GM18861 (cell line): ENCODE data around the gene TSTD1.
"Not testable (repeated sequence)": the region's sequence is repeated elsewhere in the genome, so short reads cannot be mapped to it uniquely, and the experiment has no call there.

Experiments
- ATAC-seq: cut with Tn5 transposase; IDR thresholded peaks from one replicate; pipeline ENCODE4 v1.9.1; 2021; ENCODE audit not compliant: unreplicated experiment

TSTD1 gene

DNA sequence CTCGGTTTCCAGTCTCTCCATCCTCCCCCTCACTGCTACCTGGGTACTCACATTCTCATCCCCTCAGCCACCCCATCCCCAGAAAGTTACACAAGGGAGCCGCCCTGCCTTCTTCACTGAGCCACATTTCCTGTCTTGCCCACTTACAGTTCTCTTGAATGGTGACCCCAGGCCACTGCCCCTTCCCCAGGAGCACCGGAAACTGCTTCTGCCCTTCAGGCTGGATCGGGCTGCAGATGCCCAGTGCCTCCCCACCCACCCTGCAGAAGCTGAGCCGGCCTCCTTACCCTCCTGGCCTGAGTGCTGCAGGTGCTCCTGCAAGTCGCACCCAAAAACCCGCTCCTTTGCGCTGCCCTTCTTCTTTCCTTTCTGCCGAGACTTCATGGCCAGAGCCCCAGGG lies 30.5 kb upstream of the TSTD1 start:
- no peak for ATAC-seq

DNA sequence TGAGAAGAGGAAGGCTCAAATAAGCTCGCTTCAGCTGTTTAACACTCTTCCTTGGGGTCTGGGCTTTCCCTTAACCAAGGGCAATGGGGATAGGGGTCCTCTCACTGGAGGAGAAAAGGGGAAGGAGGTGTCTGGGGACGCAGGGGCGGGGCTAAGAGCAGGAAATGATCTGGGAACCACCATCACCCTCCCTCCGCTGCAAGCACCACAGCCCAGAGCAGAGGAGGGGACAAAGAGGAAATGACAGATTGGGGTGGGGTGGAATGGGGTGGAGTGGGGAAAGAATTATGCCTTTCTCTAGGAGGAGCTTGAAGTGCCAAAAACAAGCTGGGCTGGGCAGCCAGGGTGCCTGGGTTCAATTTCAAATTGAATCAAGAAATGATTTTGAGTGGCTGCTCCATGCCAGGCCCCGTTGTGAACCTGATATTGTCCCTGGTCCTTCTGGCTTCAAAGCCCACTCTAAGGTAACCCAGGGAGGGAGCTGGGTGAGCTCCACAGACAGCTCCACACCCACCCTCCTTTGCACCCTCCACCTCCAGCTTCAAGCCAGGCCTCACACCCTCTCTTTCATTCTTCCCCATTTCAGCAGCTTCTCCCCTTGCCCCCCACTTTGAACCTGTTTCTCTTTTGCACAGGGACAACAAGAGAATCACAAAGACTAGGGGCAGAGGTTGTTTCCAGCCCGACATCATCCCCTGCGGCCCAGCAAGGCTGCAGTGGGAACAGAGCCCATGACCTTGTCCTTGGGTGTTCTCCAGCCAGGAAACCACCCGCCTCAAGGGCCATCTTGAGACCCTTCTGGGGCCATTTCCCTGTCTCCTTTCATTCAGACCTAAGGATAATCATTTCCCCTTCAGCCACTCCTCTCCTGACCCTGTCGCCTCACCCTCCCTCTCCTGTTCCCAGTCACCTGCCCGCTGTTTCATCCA lies 29.8 kb upstream of the TSTD1 start:
- ATAC-seq: peak; percentile 36

DNA sequence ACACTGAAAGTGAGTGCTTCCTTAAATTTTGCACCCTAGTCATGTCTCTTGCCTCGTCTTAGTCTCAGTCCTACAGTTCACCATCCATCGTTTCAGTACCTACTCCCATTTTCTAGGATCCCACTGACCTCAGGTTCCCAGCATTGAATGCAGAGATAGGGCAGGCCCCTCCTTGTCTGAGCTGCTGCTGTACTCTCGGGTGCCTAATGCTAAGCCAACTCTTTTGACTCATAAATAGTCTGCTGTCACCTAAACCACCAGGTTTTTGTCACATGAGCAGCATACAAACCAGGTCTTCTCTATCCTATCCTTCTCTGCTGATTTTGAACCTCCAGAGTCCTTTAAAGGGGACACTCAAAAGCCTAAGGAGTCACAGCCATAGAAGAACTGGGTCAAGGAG lies 27.9 kb upstream of the TSTD1 start:
- no peak for ATAC-seq

DNA sequence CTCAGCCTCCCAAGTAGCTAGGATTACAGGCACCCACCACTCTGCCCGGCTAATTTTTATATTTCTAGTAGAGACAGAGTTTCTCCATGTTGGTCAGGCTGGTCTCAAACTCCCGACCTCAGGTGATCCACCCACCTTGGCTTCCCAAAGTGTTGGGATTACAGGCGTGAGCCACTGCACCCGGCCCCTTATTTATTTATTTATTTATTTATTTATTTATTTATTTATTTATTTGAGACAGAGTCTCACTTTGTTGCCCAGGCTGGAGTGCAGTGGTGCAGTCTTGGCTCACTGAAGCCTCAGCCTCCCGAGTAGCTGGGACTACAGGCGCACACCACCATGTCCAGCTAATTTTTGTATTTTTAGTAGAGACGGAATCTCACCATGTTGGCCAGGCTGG lies 26.9 kb upstream of the TSTD1 start:
- not testable (repeated sequence) for ATAC-seq

DNA sequence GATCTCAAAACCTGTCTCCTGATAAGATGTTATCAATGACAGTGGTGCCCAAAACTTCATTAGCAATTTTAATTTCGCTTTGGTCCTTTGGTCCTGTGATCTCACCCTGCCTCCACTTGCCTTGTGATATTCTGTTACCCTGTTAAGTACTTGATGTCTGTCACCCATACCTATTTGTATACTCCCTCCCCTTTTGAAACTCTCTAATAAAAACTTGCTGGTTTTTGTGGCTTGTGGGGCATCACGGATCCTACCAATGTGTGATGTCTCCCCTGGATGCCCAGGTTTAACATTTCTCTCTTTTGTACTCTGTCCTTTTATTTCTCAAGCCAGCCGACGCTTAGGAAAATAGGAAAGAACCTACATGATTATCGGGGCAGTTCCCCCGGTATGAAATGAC lies 25.2 kb upstream of the TSTD1 start:
- ATAC-seq: not testable (repeated sequence)

DNA sequence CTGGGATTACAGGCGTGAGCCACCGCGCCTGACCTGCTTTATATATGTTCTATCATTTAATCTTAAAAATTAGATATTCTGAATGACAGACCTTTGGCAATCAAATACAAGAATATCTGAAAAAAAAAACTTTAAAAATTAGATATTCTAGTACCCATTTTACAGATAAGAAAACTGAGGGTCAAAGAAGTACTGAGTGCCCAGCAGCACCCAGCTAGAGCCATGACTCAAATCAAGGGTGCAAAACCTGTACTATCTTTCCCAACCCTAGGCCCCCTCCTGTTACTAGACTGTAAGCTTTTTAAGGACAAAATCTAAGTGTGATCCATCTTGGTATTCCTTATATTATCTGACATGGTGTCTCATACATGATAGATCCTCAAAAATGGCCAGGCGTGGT lies 22.7 kb upstream of the TSTD1 start:
- no peak for ATAC-seq

DNA sequence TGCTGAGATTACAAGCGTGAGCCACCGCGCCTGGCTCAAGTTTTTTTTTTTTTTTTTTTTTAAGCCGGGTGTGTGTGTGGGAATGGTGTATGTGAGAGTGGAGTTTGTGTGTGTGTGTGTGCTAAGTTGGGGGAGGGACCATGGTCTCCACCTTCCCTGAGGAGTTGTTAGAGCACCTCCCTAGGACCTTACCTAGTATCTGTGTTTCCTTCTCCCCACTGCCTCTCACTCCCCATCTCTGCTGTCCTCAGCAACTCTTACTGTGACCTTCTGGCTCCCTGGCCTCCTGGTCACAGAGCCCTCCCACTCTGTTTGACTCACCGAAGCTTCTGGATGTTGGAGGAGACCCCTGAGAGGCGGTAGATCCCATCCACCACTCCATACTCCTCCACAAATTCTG lies 20.5 kb upstream of the TSTD1 start:
- no peak for ATAC-seq

DNA sequence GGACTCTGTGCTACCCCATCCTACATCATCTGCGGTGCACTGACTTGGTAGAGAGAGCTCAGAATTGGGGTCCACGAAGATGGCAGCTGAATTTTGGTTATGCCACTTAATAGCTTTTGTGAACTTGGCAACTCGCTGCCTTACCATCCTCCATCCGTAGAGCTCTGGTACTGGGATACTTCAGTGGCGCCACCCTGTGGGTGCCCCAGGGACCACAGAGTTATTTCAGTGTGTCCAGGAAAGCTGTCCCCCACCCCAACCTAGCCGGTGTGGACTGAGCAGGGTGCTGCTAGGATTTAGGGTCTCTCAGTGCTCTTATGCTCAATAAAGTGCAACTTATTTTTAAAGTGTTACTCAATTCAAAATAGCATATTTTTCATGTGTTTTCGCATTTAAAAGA lies 16.0 kb upstream of the TSTD1 start:
- ATAC-seq: no peak

DNA sequence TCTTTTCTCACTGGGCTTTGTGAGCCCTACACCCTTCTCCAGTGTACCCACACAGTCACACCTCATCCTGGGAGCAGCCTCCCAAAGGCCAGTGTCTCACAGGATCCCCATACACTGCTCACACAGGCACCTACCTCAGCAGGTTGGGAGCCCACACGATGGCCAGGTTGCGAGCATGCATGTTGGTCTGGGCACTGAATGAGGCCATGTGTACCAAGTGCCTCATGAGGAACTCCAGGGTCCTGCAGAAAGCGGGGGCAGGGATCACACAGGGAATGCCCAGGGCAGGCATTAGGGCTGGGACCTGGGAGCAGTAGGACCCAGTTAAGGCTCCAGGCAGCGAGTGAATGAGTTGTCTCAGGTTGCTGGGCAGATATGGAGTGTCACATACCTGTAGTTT lies 15.5 kb upstream of the TSTD1 start:
- no peak for ATAC-seq

DNA sequence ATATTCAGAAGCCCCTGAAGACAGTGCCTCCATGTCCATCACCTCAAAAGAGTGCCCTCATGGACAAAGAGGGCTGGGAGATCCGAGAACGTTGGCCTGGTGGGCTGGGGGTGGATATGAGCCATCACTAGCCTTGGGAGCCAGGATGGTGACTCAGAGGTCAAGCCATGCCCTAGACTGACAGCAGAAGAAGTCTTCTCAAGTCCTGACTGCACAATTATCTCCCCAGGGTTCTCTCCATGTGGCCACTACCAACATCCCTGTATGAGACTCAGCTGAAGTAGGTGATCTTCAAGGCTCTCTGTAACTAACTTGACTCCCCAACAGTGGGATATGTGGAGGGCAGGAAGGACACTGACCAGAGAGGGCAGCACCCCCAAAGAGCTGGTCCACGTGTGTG lies 14.1 kb upstream of the TSTD1 start:
- no peak for ATAC-seq

DNA sequence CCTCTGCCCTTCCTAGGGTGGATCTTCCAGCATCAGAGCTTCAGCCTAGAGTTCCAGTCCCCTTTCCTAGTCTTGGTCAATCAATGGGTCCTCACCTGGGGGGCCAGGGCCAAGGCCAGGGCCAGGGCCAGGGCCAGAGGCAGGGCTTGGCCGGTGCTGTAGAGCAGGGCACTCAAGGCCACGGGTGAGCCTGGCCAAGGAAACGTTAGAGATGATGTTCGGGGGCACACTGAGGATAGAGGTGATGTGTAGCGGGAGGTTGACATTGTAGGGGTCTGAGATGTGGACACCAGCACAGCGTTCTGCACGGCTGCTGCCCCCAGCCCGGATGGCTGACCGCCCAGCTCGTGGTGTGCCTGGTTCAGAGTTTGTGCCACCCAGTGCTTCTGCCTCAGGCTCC lies 12.5 kb upstream of the TSTD1 start:
- ATAC-seq: no peak

DNA sequence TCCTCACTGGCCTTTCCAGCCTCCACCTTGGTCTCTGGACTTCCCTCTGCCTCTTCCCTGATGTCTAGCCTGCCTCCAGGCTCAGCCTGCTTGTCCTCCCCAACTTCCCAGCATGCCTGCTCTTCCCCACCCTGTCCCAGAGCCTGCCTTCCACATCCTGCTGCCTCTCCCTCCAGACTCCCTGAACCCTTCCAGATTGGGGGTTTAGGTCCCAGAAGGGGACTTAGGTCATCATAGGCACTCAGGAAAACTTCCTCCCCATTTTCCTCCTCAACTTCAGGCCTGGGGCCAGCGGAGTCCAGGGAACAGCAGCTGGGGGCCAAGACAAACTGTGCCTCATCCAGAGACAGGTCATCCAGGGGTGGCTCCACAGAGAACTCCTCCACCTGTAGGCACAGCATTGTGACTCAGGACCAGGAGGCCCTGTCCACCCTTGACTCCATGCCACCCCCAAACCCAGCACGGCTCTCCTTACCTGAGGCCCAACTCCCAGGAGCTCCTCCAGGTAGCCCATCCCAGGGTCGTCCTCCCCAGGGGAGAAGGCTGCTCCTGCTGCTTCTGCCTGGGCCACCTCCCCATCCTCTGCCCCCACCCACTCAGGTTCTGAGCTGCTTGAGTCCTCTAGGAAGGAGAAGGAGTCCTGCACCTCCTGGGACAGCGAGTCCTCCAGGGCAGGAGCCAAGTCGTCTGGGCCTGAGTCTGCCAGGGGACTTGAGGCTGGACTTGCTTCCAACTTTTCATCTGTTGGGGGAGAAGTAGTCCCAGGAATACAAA lies 10.4 kb upstream of the TSTD1 start:
- no peak for ATAC-seq

DNA sequence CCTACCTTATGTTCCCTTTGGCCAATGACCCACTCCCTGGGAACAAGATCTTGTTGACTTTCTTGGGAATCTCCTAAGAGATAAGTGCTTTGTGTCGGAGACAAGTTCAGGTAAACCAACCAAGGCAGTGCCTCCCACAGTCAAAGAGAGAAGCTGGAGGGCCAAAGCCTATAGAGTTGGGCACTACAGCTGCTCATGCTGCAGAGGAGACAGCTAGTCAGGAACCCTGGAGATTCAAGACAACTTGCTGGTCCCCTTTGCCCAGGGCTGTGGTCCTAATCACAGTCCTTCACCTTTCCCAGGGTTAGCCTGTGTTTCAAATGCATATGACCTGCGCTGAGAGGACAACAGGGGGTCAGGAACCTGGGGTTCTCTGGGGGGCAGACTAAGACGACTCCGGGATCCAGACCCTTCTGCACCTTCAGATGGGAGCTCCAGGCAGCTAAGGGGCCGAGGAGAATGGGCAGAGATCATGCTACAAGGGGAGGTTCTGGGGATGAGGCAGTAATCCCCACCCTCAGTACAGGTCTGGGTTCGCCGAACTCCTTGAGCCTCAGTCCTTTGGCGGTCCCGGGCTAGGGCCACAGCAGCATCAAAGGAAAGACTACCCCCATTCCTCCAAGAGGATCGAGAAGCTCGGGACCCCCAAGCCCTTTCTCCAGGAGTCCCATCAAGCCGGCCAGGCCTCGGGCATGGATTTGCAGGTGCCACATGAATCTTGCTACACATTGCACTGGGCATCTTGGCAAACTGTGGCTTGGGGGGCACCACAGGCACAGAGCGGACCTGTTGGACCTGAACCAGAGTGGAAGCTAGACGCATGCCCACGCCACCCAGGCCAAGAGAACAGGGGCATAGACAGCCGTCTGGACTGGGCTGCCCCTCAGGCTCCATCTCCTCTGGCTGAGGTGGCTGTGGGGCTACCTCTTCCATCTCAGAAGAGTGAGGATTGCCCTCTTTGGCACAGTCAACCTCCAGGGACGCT lies 9.0 kb upstream of the TSTD1 start:
- no peak for ATAC-seq

DNA sequence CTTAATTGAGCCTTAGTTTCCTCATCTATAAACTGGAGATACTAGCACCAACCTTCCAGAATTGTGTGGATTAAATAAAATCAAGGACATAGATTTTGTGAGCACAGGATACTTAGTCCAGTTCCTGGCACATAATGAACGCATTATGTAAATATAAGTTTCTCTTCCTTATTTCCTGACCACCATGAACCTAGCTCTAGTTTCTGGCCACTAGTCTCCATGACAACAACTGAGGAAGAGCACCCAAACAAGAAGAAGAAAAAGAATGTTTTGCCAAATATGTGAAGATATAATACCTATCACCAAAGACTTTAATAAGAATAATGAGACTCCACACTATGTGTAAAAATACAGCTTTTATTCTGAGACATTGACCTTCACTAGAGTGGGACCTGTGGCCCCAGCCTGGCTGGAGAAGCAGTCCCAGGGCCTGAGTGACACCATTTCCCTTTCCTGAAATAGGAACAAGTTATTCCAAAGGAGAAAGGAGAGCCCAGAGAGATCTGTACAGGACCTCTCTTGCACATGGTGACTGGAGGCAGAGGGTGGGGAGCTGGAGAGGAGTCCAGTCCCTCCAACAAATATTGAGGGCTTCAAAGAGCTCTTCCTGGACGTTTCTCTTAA lies 8.0 kb upstream of the TSTD1 start:
- no peak for ATAC-seq

DNA sequence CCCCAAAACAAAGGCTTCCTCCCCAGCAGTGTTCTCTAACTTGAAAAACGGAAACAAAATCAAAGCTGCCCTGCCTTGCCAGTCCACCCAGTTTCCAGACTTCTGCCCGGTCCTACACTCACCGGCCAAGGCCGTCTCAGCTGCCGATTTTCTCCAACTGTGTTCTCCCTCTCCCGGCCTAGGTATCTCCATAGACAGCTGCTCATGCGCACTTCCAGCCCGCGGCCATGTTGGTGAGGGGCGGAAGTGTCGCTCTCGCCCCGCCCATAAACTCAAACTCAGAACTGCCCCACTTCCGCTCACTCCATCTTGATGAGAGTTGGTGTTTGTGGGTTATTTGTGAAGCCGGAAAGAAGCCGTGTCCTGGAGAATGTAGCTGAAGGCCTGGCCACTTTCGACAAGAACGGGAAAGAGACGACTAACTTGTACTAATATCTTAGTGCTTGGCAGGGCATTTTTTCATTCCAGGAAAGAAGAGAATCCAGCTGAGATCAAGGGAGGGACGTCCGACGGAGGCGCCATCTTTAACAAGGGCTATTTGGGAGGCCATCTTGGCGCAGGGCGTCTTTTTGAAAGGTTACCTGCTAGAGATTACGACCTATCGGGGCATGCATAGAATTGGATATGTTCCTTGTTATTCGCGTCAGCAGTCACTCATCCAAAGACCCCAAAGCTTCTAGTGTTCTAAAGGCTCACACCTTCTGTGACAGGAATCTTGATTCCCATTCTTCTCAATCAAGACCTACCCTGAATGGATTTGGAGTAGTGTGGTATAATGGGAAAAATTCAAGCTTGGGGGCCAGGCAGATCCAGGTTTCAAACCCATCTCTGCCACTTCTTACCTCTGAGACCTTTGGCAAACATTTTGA lies 7.2 kb upstream of the TSTD1 start, which contains the start of gene USF1:
USF1 (minus strand) TSS at position 242 of the 869 bp plus-strand sequence. CDS start 2,702 bp downstream, outside the sequence.
- ATAC-seq: peak; percentile 49

DNA sequence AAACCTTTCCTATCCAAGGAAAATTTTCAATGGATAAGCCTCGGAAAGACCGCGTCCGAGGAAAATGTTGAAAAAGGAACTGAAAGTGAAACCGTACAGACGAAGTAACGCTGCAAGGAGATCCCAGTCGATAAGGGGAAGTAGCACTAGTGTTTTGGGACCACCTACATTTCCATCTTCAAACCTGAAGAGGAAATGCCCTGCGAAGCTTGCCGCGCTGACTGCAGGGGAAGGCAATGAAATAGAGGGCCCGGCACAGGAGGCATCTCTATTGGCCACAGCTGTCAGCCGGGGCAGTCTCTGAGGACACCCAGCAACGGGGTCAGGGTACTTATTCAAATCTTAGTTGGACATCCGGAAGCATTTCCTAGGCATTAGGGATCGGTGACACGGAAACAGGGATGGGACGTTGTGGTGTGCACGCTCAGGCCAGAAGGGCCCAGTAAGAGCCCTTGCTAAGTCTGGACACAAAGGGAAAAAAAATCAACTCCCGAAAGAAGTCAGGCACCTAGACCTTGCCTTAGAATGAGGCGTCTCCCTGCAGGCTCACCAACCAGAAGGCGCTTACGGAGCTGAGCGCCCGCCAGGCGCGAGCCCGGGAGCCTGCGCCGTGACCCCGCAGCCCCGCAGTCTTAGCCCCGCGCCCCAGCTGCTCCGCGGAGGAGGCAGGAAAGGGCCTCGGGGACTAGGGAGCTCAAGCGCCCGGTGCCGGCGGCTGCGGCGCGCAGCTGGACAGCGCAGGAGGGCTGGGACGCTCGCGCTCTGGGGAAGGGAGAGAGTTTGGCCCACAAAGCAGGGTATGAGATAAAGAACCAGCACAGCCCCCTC lies 6.4 kb upstream of the TSTD1 start:
- peak; percentile 37 for ATAC-seq

DNA sequence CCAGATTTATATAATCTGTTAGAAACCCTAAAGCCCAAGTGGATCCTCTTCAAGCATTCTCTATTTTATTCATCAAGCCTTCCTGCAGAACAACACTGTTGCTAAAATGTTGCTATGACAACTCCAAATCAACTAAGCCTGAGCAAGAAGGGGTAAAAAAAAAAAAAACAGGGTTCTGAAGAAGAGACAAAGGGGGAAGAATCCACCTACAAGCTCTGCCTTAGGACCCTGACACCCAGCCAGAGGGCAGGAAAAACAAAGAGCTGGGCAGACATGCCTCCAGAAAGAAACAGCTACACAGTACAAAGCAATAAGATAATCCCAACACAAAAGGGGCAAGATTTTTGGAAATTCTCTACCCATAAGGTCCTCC lies 5.8 kb upstream of the TSTD1 start:
- ATAC-seq: no peak

DNA sequence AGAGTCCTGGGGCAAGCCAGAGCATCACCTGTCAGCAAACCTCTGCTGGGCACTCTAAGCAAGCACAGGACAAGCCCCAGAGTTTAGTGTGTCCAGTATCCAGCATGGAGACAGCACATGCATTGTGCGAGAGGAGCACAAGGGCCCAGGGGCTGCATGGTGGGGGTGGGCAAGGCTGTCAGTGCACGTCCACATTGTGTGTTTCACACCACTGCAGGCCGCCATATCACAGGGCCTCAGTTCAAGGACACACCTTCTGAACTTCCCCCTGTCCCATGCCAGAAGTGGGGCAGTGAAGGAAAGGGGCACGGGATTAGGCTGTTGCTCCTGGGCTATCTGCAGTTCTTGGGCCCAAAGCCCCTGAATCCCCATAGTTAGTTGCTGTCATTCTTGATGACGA lies 782 bp upstream of the TSTD1 start:
- ATAC-seq: no peak

DNA sequence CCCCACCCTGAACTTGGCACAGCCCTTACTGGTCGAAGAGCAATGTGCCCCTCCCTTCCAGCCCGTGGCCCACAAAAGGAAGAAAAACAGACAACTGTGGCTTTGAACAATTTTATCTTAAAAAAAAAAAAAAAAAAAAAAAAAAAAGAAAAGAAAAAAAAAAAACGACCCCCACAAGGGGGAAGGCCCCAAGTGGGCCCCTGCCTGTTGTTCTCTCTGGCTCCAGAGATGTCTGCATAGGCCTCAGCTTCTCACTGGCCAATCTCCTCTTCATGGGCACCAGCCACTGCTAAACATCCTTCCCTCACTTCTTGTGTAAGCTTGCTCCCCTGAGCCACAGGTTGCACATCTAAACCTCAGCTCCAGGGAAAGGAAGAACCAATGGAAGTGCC lies 386 bp upstream of the TSTD1 start:
- no peak for ATAC-seq
